Ishikawa (cell line): Measurements from ENCODE around the gene HTR2B.

Source experiments
- NFIC ChIP-seq: IDR thresholded peaks from 2 replicates; pipeline ENCODE4 v1.6.1; 2012
- RAD21 ChIP-seq: IDR thresholded peaks from 2 replicates; pipeline ENCODE4 v1.6.1; 2012; ENCODE audit warnings: low read depth
- USF1 ChIP-seq: IDR thresholded peaks from 2 replicates; pipeline ENCODE4 v1.6.1; 2012

- no peak for TF ChIP-seq RAD21
- TF ChIP-seq NFIC, result no peak
- TF ChIP-seq USF1, result no peak
Observed at GRCh38 chr2:231117148-231117547, 7.7 kb downstream of the HTR2B start.
